Aorta (tissue), 5 donors: ENCODE measurements around the gene ACTL6B. TPM values are rescaled to one million over a fixed set of nuclear protein-coding genes. Genes with fewer than 3 reads are reported as not detected.
A peak's percentile ranks its signal among the peaks of the same experiment; 100 is the strongest.

Source experiments
- ATAC-seq: fragments of 200-7000 bp; cut with Tn5 transposase; one replicate; pipeline ENCODE4 v1.9.1; 2022; ENCODE audit warnings: moderate library complexity; ENCODE audit not compliant: low FRiP score
- DNase-seq, 2 donors: peaks; one replicate each; pipeline ENCODE4 v3.0.0-alpha.2; 2020
- H3K27ac ChIP-seq, 2 donors: one replicate each; pipeline ENCODE4 v1.5.1; 2013; ENCODE audit warnings: low read length in 2 of 2, mild to moderate bottlenecking in 2 of 2, moderate library complexity in 2 of 2, control low read depth in 1 of 2, inconsistent platforms in 1 of 2, low read depth in 1 of 2
- H3K27me3 ChIP-seq, 2 donors: one replicate each; pipeline ENCODE4 v1.6.1; 2013; ENCODE audit warnings: control low read depth in 1 of 2, low read length in 1 of 2, mild to moderate bottlenecking in 1 of 2, moderate library complexity in 1 of 2; ENCODE audit not compliant: insufficient read depth in 2 of 2, control insufficient read depth in 1 of 2
- H3K36me3 ChIP-seq, 2 donors: one replicate each; pipeline ENCODE4 v1.6.1; 2013; ENCODE audit warnings: control low read depth in 1 of 2, low read length in 1 of 2, mild to moderate bottlenecking in 1 of 2; ENCODE audit not compliant: insufficient read depth in 2 of 2, control insufficient read depth in 1 of 2
- H3K4me1 ChIP-seq, 2 donors: one replicate each; pipeline ENCODE4 v1.6.1; 2013; ENCODE audit warnings: low read length in 2 of 2, control low read depth in 1 of 2, mild to moderate bottlenecking in 1 of 2, moderate library complexity in 1 of 2; ENCODE audit not compliant: insufficient read depth in 2 of 2, control insufficient read depth in 1 of 2
- H3K4me3 ChIP-seq, 2 donors: one replicate each; pipeline ENCODE4 v1.5.1; 2013; ENCODE audit warnings: low read length in 2 of 2, control low read depth in 1 of 2, mild to moderate bottlenecking in 1 of 2
- H3K9me3 ChIP-seq: one replicate; pipeline ENCODE4 v1.6.1; 2013; ENCODE audit warnings: mild to moderate bottlenecking, low read length; ENCODE audit not compliant: control insufficient read depth
- WGBS, 2 donors: extraction: QIAGEN DNeasy Blood & Tissue Kit; methylation state at CpG; one replicate each; pipeline ENCODE4 v1.1.7; 2013; 5-methylcytosine and 5-hydroxymethylcytosine counted together
- intact Hi-C, 2 donors: fragments of 100-400 bp; cut with DNase I; formaldehyde crosslinking; loops; one replicate each; pipeline versions ENCODE4 v1.14.2 to v1.15.0; 2022
- polyA plus RNA-seq, 2 donors: library from polyadenylated mRNA; stranded (reverse); fragments of 200-250 nt; gene quantifications; one replicate each; pipeline ENCODE4 v1.2.3, GENCODE V29; 2013
- total RNA-seq, 2 donors: library from RNA; stranded (reverse); fragmentation: NEBNext Ultra II Directional; extraction: Animal tissue kit (Norgen Biotek cat#: 25700); gene quantifications; one replicate each; pipeline ENCODE4 v1.2.1, GENCODE V29; 2021
- donor health status: healthy with polysubstance abuse.
- donor health status: Bipolar disorder and iron deficiency.
- donor health status: DM: no; HTN: no; CAD: no.
- donor health status: DM: no; HTN: no; CAD: no.
- donor health status: DM: yes; HTN: yes; CAD: no.

ACTL6B gene
- total and polyA plus RNA-seq, 4 donors, result not detected

- intact Hi-C loops, result no loop called here
- no peaks in the 10 kb centered on the region for H3K27me3 ChIP-seq
- ATAC-seq (no peak), DNase-seq (peak in 1 of 2 donors; percentile 56)
- H3K27ac ChIP-seq, result no peak overlapping the region
- no peaks in the 10 kb centered on the region for H3K9me3 ChIP-seq
- WGBS, 2 donors, result 79% methylated on average over 17 to 18 of the region's 18 CpGs
- H3K4me3 ChIP-seq, result no peak overlapping the region
- H3K4me1 ChIP-seq, result no peaks in the 10 kb centered on the region
- H3K36me3 ChIP-seq, result peaks cover 0 to 13% of the 10 kb centered on the region in 2 donors
Observed at GRCh38 chr7:100680576-100681271, 24.5 kb upstream of the ACTL6B start.

- H3K27me3 ChIP-seq, result no peaks in the 10 kb centered on the region
- H3K36me3 ChIP-seq, result peaks cover 0 to 11% of the 10 kb centered on the region in 2 donors
- ATAC-seq (peak; percentile 45), DNase-seq (no peak)
- 69 to 73% methylated on average over 13 of the region's 13 CpGs for WGBS, 2 donors
- no peak overlapping the region for H3K27ac ChIP-seq
- intact Hi-C loops, result loop anchor here in 1 of 2 donors (5.0 kb wide), 1 partner anchor 93 kb away; the partner anchor contains the start of genes FBXO24 and LRCH4
- H3K9me3 ChIP-seq, result no peaks in the 10 kb centered on the region
- no peak overlapping the region for H3K4me3 ChIP-seq
- no peaks in the 10 kb centered on the region for H3K4me1 ChIP-seq
Observed at GRCh38 chr7:100679927-100680575, 23.8 kb upstream of the ACTL6B start.

GRCh38 chr7:100679129-100679926 is 23.1 kb upstream of the ACTL6B start:
- WGBS, 2 donors, result 65 to 68% methylated on average over 13 of the region's 13 CpGs
- no peak overlapping the region for H3K4me3 ChIP-seq
- DNase-seq (no peak), ATAC-seq (no peak)
- peaks cover 0 to 8% of the 10 kb centered on the region in 2 donors for H3K36me3 ChIP-seq
- no peaks in the 10 kb centered on the region for H3K9me3 ChIP-seq
- intact Hi-C loops, result loop anchor here in 1 of 2 donors (5.0 kb wide), 1 partner anchor 92 kb away; the partner anchor contains the start of genes FBXO24 and LRCH4
- H3K27me3 ChIP-seq, result no peaks in the 10 kb centered on the region
- no peak overlapping the region for H3K27ac ChIP-seq
- no peaks in the 10 kb centered on the region for H3K4me1 ChIP-seq

- Histone ChIP-seq H3K36me3 (peaks cover 0 to 7% of the 10 kb centered on the region in 2 donors), H3K9me3 (no peaks in the 10 kb centered on the region), H3K4me3 (no peak overlapping the region), H3K4me1 (no peaks in the 10 kb centered on the region), H3K27me3 (no peaks in the 10 kb centered on the region), H3K27ac (no peak overlapping the region)
- WGBS, 2 donors, result 68 to 69% methylated on average over 35 of the region's 35 CpGs
- no peak for DNase-seq
- intact Hi-C loops, result loop anchor here in 1 of 2 donors (5.0 kb wide), 1 partner anchor 91 kb away; the partner anchor contains the start of genes FBXO24 and LRCH4
- no peak for ATAC-seq
Observed at GRCh38 chr7:100678291-100678984, 22.2 kb upstream of the ACTL6B start.

GRCh38 chr7:100677308-100678267 is 21.3 kb upstream of the ACTL6B start:
- Histone ChIP-seq H3K4me3 (no peak overlapping the region), H3K36me3 (peaks cover 0 to 7% of the 10 kb centered on the region in 2 donors), H3K27ac (no peak overlapping the region), H3K27me3 (no peaks in the 10 kb centered on the region), H3K4me1 (no peaks in the 10 kb centered on the region), H3K9me3 (no peaks in the 10 kb centered on the region)
- DNase-seq (peak in 1 of 2 donors; percentile 50), ATAC-seq (no peak)
- WGBS, 2 donors, result 85 to 87% methylated on average over 36 of the region's 36 CpGs
- intact Hi-C loops, result loop anchor here in 1 of 2 donors (5.0 kb wide), 1 partner anchor 90 kb away; the partner anchor contains the start of genes FBXO24 and LRCH4

GRCh38 chr7:100676501-100677306 is 20.5 kb upstream of the ACTL6B start:
- WGBS, 2 donors, result 78% methylated on average over 23 of the region's 23 CpGs
- H3K4me1 ChIP-seq, result no peaks in the 10 kb centered on the region
- H3K4me3 ChIP-seq, result no peak overlapping the region
- peak overlapping the region in 1 of 2 donors; percentile 43 for H3K27ac ChIP-seq
- ATAC-seq (no peak), DNase-seq (peak in 1 of 2 donors; percentile 53)
- H3K36me3 ChIP-seq, result peaks cover 0 to 5% of the 10 kb centered on the region in 2 donors
- no peaks in the 10 kb centered on the region for H3K9me3 ChIP-seq
- no peaks in the 10 kb centered on the region for H3K27me3 ChIP-seq
- intact Hi-C loops, result loop anchor here in 1 of 2 donors (5.0 kb wide), 1 partner anchor 89 kb away; the partner anchor contains the start of genes FBXO24 and LRCH4
